ENCODE measurements around the gene C2orf81.
"Not testable (repeated sequence)": the region's sequence is repeated elsewhere in the genome, so short reads cannot be mapped to it uniquely, and the experiment has no call there.

Gene C2orf81

GRCh38 chr2:74421221-74421870, at the start of gene C2orf81, which contains the start of gene WDR54:
C2orf81 (minus strand) TSS chr2:74421619; CDS start chr2:74421560, 59 bp downstream.
WDR54 (plus strand) TSS chr2:74421730; CDS start chr2:74422154, 424 bp downstream.
- peak; percentile 89 to 91 for DNase-seq (ENCODE audit: low read depth in 1 of 2, low spot score in 1 of 2)

GRCh38 chr2:74470742-74471141, 49.3 kb upstream of the C2orf81 start:
- not testable (repeated sequence) for DNase-seq (ENCODE audit: low read depth in 1 of 2, low spot score in 1 of 2)

GRCh38 chr2:74464406-74464805, 43.0 kb upstream of the C2orf81 start:
- DNase-seq (ENCODE audit: low read depth in 1 of 2, low spot score in 1 of 2): no peak

GRCh38 chr2:74462786-74463105, 41.3 kb upstream of the C2orf81 start:
- DNase-seq (ENCODE audit: low read depth in 1 of 2, low spot score in 1 of 2): no peak

- DNase-seq (ENCODE audit: low read depth in 1 of 2, low spot score in 1 of 2): no peak
Observed at GRCh38 chr2:74462054-74462785, 40.8 kb upstream of the C2orf81 start.

GRCh38 chr2:74461187-74462053, 40.0 kb upstream of the C2orf81 start:
- no peak for DNase-seq (ENCODE audit: low read depth in 1 of 2, low spot score in 1 of 2)

- not testable (repeated sequence) for DNase-seq (ENCODE audit: low read depth in 1 of 2, low spot score in 1 of 2)
Observed at GRCh38 chr2:74460187-74460586, 38.8 kb upstream of the C2orf81 start.

- DNase-seq (ENCODE audit: low read depth in 1 of 2, low spot score in 1 of 2): not testable (repeated sequence)
Observed at GRCh38 chr2:74459503-74460118, 38.2 kb upstream of the C2orf81 start.

GRCh38 chr2:74458938-74459363, 37.5 kb upstream of the C2orf81 start:
- DNase-seq (ENCODE audit: low read depth in 1 of 2, low spot score in 1 of 2): no peak

- peak; percentile 92 to 97 for DNase-seq (ENCODE audit: low read depth in 1 of 2, low spot score in 1 of 2)
Observed at GRCh38 chr2:74458132-74458937, 36.9 kb upstream of the C2orf81 start, which contains the start of gene WBP1. WBP1 (plus strand) TSS chr2:74458438; CDS start chr2:74458603, 165 bp downstream.

- DNase-seq (ENCODE audit: low read depth in 1 of 2, low spot score in 1 of 2): peak; percentile 64 to 76
Observed at GRCh38 chr2:74457549-74458131, 36.2 kb upstream of the C2orf81 start.

- DNase-seq (ENCODE audit: low read depth in 1 of 2, low spot score in 1 of 2): no peak
Observed at GRCh38 chr2:74457129-74457548, 35.7 kb upstream of the C2orf81 start.

- DNase-seq (ENCODE audit: low read depth in 1 of 2, low spot score in 1 of 2): peak; percentile 91 to 96
Observed at GRCh38 chr2:74454654-74455511, 33.5 kb upstream of the C2orf81 start, which contains the start of gene INO80B. INO80B (plus strand) TSS chr2:74455087; CDS start chr2:74455117, 30 bp downstream.

GRCh38 chr2:74450570-74451190, 29.3 kb upstream of the C2orf81 start:
- no peak for DNase-seq (ENCODE audit: low read depth in 1 of 2, low spot score in 1 of 2)

- DNase-seq (ENCODE audit: low read depth in 1 of 2, low spot score in 1 of 2): no peak
Observed at GRCh38 chr2:74448771-74449170, 27.4 kb upstream of the C2orf81 start.

- no peak for DNase-seq (ENCODE audit: low read depth in 1 of 2, low spot score in 1 of 2)
Observed at GRCh38 chr2:74447230-74447999, 26.0 kb upstream of the C2orf81 start.

GRCh38 chr2:74444498-74445318, 23.3 kb upstream of the C2orf81 start:
- DNase-seq (ENCODE audit: low read depth in 1 of 2, low spot score in 1 of 2): no peak

Measured in stimulated activated CD4-positive, alpha-beta T cell treated with anti-CD3 and anti-CD28 coated beads, Interleukin-15, amount 100 ng/mL, for 1 hour (primary cell).